GM21381 (cell line): ENCODE results near the gene PEX3.
"Not testable (repeated sequence)": the region's sequence is repeated elsewhere in the genome, so short reads cannot be mapped to it uniquely, and the experiment has no call there.

Source experiments
- ATAC-seq: cut with Tn5 transposase; IDR thresholded peaks from one replicate; pipeline ENCODE4 v1.9.1; 2021; ENCODE audit warnings: mild to moderate bottlenecking, moderate library complexity; ENCODE audit not compliant: unreplicated experiment

Gene PEX3

DNA sequence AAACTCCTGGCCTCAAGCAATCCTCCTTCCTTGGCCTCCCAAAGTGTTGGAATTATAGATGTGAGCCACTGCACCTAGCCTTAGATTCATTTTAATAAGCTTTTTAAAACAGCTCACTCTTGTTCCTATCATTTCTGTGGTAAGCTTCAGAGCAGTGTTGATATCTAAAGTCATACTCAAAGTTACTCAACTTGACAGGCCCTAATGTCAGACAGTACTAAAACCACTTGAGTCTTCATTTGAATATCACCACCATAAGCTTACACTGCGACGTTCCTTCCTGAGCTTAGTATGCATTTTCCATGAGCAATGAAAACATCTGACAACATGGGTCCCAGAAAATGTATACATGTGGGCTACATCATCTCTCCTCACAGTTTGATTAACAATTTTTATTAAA is 54.9 kb downstream of the PEX3 start:
- no peak for ATAC-seq

DNA sequence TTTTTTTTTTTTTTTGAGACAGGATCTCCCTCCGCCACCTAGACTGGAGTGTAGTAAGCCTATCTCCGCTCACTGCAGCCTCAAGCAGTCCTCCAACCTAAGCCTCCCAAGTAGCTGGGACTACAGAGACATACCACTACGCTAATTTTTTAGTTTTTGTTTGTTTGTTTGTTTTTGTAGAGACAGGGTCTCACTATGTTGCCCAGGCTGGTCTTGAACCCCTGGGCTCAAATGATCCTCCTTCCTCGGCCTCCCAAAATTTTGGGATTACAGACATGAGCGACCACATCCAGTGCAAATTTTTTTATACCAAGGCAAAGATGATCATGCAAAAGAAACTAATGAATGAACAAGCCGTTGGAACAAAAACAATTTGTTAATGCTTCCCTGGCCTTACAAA is 55.6 kb downstream of the PEX3 start:
- ATAC-seq, result no peak

DNA sequence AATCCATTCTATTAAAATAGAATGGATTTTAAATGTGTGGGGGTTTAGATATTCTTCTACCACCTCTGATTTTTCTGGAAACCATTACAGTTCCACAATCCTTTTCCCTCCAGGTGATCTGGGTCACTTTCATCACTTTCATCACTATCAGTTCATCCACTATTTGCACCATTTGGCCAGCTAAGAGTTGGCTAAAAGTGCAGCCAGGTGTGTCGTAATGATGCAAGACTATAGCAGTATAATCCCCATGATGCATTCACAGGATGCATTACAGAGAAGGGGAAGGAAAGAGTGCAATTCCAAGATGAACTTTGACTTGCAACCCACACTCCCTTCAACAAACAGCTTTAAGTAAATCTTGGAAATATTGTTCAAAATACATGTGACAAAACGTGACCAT is 56.0 kb downstream of the PEX3 start:
- no peak for ATAC-seq

DNA sequence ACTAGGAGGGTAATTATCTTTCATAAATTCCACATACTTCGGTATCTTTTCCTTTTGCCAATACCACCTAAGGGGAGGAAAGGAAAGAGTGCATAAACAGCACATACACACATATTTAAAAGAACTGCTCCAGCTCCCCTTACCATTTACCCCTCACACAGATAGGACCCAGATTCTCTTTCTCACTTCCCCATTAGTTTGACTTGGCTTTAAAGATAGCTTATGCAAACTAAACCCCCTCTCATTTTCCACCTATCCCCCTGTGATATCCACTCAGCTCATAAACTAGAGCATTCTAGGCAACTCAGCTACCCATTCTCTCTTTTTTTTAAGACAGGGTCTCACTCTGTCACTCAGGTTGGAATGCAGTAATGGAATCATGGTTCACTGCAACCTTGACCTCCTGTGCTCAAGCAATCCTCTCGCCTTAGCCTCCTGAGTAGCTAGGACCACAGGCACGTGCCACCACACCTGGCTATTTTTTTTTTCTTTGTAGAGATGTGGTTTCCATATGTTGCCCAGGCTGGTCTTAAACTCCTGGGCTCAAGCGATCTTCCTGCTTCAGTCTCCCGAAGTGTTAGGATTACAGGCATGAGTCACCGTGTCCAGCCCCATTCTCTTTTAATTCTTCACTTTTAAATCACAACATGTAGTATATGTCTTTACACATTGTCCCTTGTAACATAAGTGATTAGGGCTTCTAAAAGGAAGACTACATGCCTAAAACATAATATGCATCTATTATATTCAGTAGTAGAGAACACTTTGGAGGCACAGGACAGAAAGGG is 56.9 kb downstream of the PEX3 start:
- no peak for ATAC-seq

DNA sequence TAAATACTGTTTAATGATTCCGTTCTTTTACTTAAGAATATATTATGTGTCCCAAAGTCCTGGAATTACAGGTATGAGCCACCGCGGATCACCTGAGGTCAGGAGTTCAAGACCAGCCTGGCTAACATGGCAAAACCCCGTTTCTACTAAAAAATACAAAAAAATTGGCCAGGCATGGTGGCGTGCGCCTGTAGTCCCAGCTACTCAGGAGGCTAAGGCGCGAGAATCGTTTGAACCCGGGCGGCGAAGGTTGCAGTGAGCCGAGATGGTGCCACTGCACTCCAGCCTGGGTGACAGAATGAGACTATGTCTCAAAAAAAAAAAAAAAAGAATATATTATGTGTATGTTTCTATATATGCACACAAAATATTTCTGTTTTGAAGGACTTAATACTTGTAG is 59.7 kb downstream of the PEX3 start:
- not testable (repeated sequence) for ATAC-seq

DNA sequence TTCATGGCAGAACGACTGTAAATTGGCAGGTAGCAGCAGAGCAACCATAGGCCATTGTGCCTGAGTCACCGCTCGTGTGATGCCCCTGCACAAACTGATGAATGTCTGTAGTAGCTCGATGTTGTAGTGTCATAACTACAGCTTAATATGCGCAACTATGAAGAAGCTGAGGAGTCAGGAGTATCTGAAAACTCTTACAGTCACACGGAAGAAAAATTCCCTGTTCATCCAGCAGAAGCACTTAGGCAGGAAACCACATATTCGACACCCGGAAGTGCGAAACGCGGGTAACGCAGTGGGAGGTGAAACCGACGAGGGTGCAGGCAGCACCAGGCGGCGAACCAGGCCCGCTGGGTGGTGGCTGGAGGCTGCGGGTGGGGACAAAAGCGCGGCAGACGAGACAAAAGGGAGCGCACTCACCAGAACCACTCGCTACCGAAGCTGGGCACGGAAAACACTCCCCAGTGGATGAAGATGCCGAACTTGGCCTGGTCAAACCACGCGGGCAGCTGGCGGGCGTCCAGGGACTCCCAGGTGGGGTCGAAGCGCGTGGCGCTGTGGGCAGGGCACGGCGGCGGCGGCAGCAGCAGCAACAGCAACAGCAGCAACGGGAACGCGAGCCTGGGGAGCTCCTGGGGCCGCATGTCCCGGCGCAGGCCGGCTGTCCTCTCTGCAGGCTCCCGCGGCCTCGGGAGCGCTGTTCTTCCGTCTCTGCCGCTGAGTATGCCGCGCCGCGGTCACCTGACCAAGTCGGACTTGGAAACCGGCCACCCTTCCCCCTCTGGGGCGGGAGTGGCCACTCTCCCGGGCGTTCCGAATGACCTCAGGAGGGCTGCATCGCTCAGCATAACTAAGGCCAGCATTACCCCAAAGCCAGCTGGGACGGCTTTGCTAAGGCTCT is 60.6 kb downstream of the PEX3 start, which contains the start of gene FUCA2:
TSS of gene FUCA2 (minus strand) at position 730 of the 901 bp plus-strand sequence. CDS start at position 644, 86 bp downstream.
- peak; percentile 61 for ATAC-seq

DNA sequence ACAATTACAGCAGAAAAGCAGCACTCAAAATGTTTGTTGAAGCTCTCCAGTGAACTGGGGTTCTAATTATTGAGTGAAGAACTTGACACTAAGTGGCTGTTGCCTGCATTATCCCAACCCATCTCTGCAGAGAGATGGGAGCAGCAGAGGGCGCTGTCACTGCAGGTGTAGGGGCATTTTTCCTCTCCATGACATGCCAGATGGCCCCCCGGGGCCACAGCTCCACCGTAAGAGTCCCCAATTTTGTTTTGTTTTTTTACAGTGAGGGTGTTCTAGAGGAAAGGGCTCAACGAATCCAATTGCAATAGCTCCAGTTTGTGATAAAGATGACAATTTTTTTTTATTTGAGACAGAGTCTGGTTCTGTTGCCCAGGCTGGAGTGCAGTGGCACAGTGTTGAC is 62.8 kb downstream of the PEX3 start:
- ATAC-seq, result no peak

DNA sequence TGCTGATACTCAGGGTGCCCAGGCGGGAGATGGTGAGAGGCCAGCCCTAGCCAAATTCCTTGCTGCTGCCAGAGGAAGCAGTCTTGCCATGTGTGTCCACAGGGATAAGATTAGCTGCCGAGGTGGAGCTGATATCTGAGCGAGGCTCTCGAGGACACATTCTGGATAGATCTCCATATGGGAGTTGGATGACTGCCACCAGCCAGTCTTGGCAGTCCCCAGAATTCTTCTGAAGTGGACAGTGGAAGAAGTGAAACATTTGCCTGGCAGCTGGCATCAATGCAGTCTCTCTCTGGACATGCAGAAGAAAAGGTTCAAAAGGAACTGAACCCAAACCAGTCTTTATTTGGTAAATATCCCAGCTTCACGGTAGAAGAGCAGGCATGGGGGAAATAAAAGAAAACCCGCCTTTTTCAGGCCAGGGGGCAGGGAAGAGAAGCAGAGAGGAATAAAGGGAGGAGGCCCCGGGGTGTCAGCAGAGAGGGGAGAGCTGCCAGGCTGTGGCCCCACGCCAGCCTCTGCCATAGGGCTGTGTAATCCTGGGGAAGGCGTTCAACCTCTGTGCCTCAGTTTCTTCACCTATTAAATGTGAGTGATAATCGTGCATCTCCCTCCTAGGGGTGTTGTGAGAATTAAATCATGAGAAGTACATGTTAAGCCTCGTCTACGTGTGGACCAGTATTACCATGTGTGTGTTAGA is 64.6 kb downstream of the PEX3 start:
- ATAC-seq, result no peak

DNA sequence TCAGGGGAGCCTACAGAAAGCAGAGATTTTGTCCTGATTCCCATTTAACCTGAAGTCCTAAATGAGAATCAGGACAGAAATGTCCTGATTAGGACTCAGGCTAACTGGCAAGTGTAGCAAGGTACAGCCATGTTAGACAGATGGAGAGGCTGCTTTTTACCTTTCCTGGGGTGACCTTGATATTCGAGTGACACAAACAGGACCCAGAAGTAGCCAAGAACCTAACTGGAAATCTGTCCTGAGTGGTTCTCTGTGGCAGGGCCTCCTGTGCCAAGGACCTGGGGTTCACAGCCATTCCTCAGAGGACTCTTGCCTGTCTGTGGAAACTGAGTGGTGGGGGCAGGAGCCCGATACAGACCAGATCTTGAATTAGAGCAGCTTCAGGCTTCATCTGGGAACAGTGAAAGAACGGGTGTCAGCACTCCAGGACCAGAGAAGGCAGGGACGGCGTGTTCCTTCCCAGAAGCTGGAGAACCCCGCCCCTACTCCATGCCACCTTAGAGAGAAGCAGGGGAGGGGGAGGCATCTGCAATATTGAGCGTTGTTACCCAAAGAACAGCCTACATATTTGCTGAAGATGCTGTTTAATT is 65.3 kb downstream of the PEX3 start:
- ATAC-seq, result no peak

DNA sequence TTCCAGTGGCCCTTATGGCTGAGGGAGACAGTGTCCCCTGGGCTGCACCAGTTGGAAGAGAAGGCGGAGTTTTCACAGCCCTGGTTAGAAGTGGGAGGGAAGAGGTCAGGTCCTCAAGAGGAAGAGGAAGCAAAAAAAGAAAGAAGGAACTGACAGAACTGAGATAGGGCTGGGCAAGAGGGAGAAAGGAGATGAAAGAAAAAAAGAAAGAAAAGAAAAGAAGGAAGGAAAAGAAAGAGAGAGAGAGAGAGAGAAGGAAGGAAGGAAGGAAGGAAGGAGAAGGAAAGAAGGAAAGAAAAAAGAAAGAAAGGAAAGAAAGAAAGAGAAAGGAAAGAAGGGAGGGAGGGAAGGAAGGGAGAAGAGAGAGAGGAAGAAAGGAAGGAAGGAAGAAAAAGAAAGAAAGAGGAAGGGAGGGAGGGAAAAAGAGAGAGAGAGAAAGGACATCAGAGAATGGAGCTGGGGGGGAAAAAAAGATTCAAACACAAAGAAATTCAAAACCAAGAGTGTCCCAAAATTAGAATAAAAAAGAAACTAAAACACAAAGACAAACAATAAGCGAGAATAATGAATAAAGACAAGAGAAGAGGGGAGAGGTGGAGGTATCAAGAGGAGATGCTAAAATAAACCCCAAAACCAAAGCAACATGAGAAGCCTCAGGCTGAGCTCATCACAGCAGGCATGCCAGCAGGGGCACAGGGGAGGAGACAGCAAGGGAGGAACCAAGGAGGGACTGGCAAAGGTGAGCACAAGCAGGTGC is 66.3 kb downstream of the PEX3 start:
- ATAC-seq, result no peak

DNA sequence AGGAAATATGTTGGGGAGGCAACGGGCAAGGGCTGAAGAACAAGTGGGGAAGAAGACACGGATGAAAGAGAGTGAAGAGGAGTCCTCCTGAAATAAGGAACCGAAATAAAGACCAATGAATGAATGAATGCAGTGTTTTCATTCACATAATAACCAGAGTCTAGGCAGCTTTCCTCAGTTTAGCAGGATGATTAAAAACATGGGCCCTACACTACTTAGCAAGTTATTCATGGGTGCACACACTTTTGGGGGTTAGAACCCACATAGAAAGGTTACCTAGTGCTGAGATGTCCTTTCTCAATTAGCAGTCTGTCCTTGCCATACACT is 66.8 kb downstream of the PEX3 start:
- ATAC-seq, result no peak

DNA sequence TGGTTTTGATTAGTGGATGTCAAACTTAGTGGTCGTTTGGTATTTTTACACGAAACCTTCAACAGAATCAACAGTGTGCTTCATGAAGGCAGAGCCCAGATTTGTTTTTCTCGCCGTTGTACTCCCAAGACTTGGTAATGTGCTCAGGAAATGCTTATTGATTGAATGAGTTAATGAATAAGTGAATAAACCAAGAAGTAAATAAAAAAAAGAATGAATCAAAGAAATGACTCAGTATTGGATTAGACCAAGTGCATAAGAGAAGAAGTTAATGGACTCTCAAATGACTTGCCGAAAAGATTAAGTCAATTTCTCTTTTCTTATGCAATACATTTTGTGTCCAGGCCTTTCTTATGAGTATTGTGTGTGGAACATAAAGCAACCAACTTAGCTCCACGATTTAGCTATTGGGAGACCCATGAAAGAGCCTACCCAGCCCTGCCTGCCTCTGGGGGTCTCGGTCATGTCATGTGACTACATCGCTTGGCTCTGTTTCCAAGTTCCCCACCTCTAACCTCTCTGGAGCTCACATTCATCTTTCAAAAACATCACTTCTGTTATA is 71.5 kb downstream of the PEX3 start:
- no peak for ATAC-seq

DNA sequence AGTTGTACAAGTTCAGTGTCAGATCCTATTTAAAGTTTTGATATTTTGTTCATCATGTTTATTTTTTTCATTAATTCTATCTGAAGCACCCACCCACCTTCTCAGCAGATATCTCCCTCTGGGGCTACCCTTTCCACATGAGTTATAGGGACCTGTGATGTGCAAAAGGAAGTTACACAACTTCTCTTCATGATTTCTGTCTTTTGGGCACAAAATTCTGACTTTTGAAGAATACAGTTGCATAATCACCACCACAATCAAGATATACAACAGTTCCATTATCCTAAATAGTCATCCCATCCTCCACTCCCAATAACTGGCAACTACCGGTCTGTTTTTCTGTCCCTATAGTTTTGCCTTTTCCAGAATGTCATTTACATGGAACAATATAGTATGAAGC is 74.8 kb downstream of the PEX3 start:
- ATAC-seq, result no peak

DNA sequence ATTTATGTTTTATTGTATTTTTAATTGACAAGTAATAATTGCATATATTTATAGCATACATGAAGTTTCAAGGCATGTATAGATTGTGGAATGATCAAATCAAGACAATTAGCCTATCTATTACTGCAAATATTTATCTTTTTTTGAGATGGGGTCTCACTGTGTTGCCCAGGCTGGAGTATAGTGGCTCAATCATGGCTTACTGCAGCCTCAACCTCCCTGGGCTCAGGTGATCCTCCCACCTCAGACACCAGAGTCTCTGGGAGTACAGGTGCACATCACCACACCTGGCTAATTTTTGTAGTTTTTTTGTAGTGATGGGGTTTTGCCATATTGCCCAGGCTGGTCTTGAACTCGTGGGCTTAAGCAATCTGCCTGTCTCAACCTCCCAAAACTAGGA is 77.1 kb downstream of the PEX3 start:
- no peak for ATAC-seq

DNA sequence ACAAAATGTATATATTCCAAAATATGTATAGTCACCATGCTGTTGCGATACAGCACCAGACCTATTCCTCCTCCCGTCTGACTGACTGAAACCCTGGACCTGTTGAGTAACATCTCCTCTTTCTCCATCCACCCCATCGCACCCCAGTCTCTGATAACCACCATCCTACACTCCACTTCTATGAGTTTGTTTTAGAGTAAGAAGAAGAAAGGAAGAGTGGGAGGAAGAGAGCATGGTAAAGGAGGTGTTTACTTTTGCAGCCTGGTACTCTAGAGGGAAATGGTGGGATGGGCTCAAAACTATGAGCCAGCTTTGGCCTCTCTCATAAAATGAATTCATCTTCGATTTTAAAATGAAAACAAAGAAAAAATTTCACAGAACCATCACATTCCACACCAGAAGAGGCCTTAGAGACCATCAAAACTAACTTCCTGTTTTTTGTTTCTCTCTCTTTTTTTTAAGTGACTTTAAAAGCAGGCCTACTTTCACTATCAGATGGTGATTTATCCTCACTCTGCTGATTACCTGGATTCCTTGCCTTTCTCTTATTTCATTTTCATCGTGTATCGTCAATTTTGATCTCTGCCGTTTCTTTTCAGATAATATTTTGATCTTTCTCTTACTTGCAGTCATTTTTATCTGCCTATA is 77.7 kb downstream of the PEX3 start:
- no peak for ATAC-seq

DNA sequence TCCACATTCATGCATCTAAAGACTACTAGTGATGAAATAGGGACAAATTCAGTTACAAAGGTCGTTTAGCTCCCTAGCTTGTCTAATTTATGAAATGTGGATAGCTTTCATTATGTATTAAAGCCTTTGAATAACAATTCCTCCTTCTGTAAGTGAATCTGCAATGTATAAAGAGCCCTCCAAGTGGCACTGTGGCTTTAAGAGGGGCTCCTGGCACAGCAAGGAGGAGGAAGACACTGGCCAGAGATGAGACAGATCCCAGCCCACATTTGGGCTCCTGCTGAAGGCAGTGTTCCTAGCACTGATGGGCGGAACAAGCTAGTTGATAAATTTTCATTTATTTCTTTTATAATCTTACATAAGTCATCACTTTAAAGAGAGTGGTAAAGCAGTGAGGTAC is 78.5 kb downstream of the PEX3 start:
- no peak for ATAC-seq

DNA sequence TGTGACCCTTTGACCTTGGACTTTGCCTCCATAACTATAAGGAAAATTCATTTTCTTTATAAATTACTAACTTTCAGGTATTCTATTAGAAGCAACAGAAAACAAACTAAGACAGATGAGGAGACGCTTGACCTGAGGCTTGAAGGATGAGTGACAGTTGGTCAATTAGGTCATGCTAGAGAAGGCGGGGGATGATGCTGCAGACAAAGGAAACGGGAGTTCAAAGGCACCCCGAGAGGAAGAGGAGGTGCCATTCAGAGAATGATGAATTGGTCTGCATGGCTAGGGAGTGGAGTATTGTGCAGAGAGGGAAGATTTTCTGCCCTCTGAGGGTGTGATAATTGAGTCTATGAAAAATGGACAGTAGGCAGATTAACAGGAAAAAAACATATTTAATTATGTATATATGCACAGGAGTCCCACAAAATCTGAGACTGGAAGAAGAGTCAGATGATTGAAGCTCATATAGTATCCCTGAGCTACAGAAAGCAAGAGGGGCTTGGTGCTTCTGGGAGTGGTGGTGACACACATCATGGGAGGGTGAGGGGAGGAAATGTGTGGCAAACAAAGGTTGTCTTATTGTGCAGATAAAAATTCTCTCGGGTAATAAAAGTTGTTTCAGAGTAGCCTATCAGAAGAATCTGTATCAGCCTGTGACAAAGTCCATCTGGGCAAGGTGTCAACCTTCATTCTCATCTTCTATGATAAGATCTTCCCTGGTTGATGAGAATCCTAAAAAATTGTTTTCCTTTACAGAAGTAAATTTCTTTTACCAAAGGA is 81.3 kb downstream of the PEX3 start:
- ATAC-seq, result no peak

DNA sequence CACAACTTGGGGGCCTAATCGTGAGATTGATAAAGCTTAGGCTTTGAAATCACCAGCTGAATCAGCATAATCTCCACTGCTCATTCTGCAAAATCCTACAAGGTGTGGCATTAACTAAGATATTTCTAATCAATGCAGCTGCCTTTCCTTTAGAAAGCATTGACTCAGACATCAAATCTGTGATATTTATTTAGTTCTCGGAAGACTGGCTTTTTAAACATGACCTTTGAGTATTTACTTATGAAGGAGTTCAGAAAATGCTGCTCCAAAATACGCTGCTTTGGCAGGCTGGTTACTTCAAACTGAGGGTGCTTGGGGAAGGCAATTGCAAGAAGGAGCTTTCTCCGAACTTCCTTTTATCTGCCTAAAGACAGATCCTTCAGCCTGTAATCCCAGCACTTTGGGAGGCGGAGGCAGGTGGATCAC is 84.6 kb downstream of the PEX3 start:
- ATAC-seq, result no peak

DNA sequence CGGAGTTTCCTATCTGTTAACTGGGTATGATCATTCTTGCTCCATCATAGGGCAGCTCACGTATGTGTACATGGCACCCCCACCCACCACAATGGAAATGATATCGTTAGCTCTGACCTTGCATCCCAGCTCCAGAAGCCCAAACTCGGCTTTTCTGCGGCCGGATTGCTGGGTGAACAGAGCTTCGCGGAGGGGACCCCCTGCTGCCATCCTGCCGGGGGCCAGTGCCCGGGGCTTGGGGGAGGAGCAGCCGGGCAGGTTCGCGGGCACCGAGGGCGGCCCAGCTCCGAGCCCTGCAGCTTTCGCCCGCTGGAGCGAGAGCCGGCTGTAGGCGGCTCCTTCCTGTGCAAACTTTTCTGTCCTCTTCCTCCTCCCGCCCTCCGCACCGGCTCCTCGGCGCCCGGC is 85.9 kb downstream of the PEX3 start:
- peak; percentile 70 for ATAC-seq
